Endothelial cell of umbilical vein (primary cell): ENCODE data around the gene DNAJA4. TPM values are rescaled to one million over a fixed set of nuclear protein-coding genes. Genes with fewer than 3 reads are reported as not detected.

Source experiments
- BruUV-seq: library from RNA; stranded (reverse); fragments of 400-500 nt; replicated peaks from 2 replicates; lab custom pipeline; 2021; lab: Mats Ljungman, UMichigan
- CTCF ChIA-PET: fragments of 300-600, 350-600 bp; sonication (Branson Sonifier 250); formaldehyde crosslinking; loops from one replicate; lab custom pipeline; 2021; ENCODE audit warnings: antibody characterized with exemption, inconsistent platforms; lab: Charles Lee
- POLR2A ChIA-PET: fragments of 300-600, 350-600 bp; sonication (Branson Sonifier 250); formaldehyde crosslinking; loops from one replicate; lab custom pipeline; 2021; ENCODE audit warnings: antibody characterized with exemption, inconsistent platforms; lab: Charles Lee
- DNase-seq: peaks from one replicate; pipeline ENCODE4 v3.0.0-alpha.2; 2011; ENCODE audit warnings: low read depth, low spot score
- FAIRE-seq: peaks from 2 replicates; lab custom pipeline; 2011; peaks lifted over from hg19 to GRCh38; lab: Jason Lieb, UNC
- H2AFZ ChIP-seq: 2 replicates; pipeline ENCODE4 v1.6.0; 2012; ENCODE audit warnings: low read depth, low read length, control low read depth, inconsistent platforms
- H3K27ac ChIP-seq: 2 replicates; pipeline ENCODE4 v1.5.1; 2011; ENCODE audit warnings: low read depth, mild to moderate bottlenecking, control low read depth, low read length, moderate library complexity; ENCODE audit not compliant: insufficient read depth
- H3K27me3 ChIP-seq, 2 experiments: 2 replicates each; pipeline versions ENCODE4 v1.6.0 to v1.6.1; 2011; ENCODE audit warnings: low read length in 2 of 2, mixed read lengths in 1 of 2; ENCODE audit not compliant: control insufficient read depth in 2 of 2, insufficient read depth in 2 of 2
- H3K36me3 ChIP-seq, 2 experiments: 2 replicates in 1 of 2; 3 replicates in 1 of 2; pipeline ENCODE4 v1.5.1; 2011; ENCODE audit warnings: low read length in 2 of 2, mild to moderate bottlenecking in 1 of 2, moderate library complexity in 1 of 2; ENCODE audit not compliant: control insufficient read depth in 2 of 2, insufficient read depth in 2 of 2; ENCODE audit errors: extremely low read depth in 1 of 2
- H3K4me1 ChIP-seq: 3 replicates; pipeline ENCODE4 v1.5.1; 2011; ENCODE audit warnings: mild to moderate bottlenecking, low read length; ENCODE audit not compliant: control insufficient read depth, insufficient read depth; ENCODE audit errors: extremely low read depth
- H3K4me2 ChIP-seq: 2 replicates; pipeline ENCODE4 v1.6.1; 2011; ENCODE audit warnings: low read length, control low read depth, mixed read lengths; ENCODE audit not compliant: insufficient read depth
- H3K4me3 ChIP-seq, 3 experiments: fragments of 200-600 bp in 1 of 3; sonication (generic), shearing (Covaris generic) in 1 of 3; replicated peaks in 1 of 3; 2 replicates each; pipeline ENCODE4 v1.5.1; 2011 to 2016; ENCODE audit warnings: control low read depth in 3 of 3, low read length in 3 of 3, mild to moderate bottlenecking in 2 of 3, inconsistent platforms in 1 of 3, low read depth in 1 of 3, moderate library complexity in 1 of 3; ENCODE audit not compliant: insufficient read depth in 1 of 3
- H3K79me2 ChIP-seq: 2 replicates; pipeline ENCODE4 v1.6.0; 2012; ENCODE audit warnings: low read length, inconsistent platforms; ENCODE audit not compliant: control insufficient read depth, insufficient read depth
- H3K9ac ChIP-seq: replicated peaks from 2 replicates; pipeline ENCODE3; 2011; ENCODE audit warnings: low read length, control low read depth; ENCODE audit not compliant: insufficient read depth; ENCODE audit errors: extremely low read depth
- H3K9me1 ChIP-seq: replicated peaks from 3 replicates; pipeline ENCODE4 v1.6.0; 2011; ENCODE audit warnings: mild to moderate bottlenecking, low read length; ENCODE audit not compliant: control insufficient read depth, insufficient read depth; ENCODE audit errors: extremely low read depth
- H3K9me3 ChIP-seq: replicated peaks from 2 replicates; pipeline ENCODE4 v1.5.1; 2012; ENCODE audit warnings: low read length, inconsistent platforms; ENCODE audit not compliant: control insufficient read depth, insufficient read depth
- H4K20me1 ChIP-seq: replicated peaks from 2 replicates; pipeline ENCODE3; 2011; ENCODE audit warnings: mild to moderate bottlenecking, low read length; ENCODE audit not compliant: control insufficient read depth, insufficient read depth; ENCODE audit errors: extremely low read depth
- EZH2 ChIP-seq: IDR thresholded peaks from 2 replicates; pipeline ENCODE4 v1.6.1; 2012; ENCODE audit warnings: borderline replicate concordance, low read depth, mild to moderate bottlenecking, moderate library complexity, low read length, inconsistent platforms; ENCODE audit not compliant: severe bottlenecking
- FOS ChIP-seq: IDR thresholded peaks from 2 replicates; pipeline ENCODE4 v1.6.1; 2011; ENCODE audit warnings: mild to moderate bottlenecking, low read length, moderate library complexity, borderline replicate concordance; ENCODE audit not compliant: insufficient read depth
- GATA2 ChIP-seq: IDR thresholded peaks from 2 replicates; pipeline ENCODE4 v1.7.0; 2011; ENCODE audit warnings: low read depth, mild to moderate bottlenecking, moderate library complexity, mixed read lengths, low read length; ENCODE audit not compliant: insufficient read length, insufficient read depth
- JUN ChIP-seq: IDR thresholded peaks from 2 replicates; pipeline ENCODE4 v1.6.1; 2011; ENCODE audit warnings: borderline replicate concordance, low read depth; ENCODE audit not compliant: insufficient read length, insufficient read depth
- MAX ChIP-seq: IDR thresholded peaks from 2 replicates; pipeline ENCODE4 v1.6.1; 2011; ENCODE audit not compliant: insufficient read depth, insufficient read length
- MYC ChIP-seq: IDR thresholded peaks from one replicate; pipeline ENCODE4 v1.6.1; 2011; ENCODE audit warnings: mild to moderate bottlenecking, low read depth, low read length
- POLR2A ChIP-seq: IDR thresholded peaks from 2 replicates; pipeline ENCODE4 v1.6.1; 2012; ENCODE audit warnings: low read depth, mild to moderate bottlenecking, control low read depth, low read length
- POLR2AphosphoS5 ChIP-seq: IDR thresholded peaks from 2 replicates; pipeline ENCODE4 v1.6.1; 2012; ENCODE audit warnings: low read depth, mild to moderate bottlenecking, control low read depth, low read length, moderate library complexity; ENCODE audit not compliant: insufficient read depth
- dilution Hi-C: fragments of 300-500 bp; cut with MboI; formaldehyde crosslinking; loops from one replicate; pipeline ENCODE4 v1.15.0; 2019; ENCODE audit warnings: low sequenced_read_pairs; ENCODE audit not compliant: extremely low pct_ligation_motif_present
- intact Hi-C: fragments of 100-400 bp; cut with micrococcal nuclease; formaldehyde crosslinking; loops from one replicate; pipeline ENCODE4 v1.10.0; 2022
- polyA plus RNA-seq, 4 experiments: library from polyadenylated mRNA; depleted of rRNA in 3 of 4; stranded (reverse) in 3 of 4; unstranded in 1 of 4; fragments of >200 nt; gene quantifications; 2 replicates each; pipeline versions ENCODE4 v1.2.1 to v1.2.3, GENCODE V29; 2011 to 2012; ENCODE audit warnings: missing spikeins in 1 of 4
- total RNA-seq: library from RNA; stranded (reverse); gene quantifications from 2 replicates; pipeline ENCODE4 v1.2.3, GENCODE V29; 2021
- TF ChIP-seq, protein P1 (sequence below), 2 donors: IDR thresholded peaks; 1 replicate in 1 of 2; 2 replicates in 1 of 2; pipeline ENCODE4 v1.5.1; 2011; ENCODE audit warnings: low read length in 2 of 2, mild to moderate bottlenecking in 2 of 2, moderate library complexity in 2 of 2, control low read depth in 1 of 2, inconsistent platforms in 1 of 2, low read depth in 1 of 2; ENCODE audit not compliant: insufficient read depth in 1 of 2; ENCODE audit errors: extremely low read depth in 1 of 2

Gene DNAJA4
- total and polyA plus RNA-seq, 2 donors (not counting 3 experiments of a cell fraction or from before 2014, with no cell fraction given), result 17.3 to 21.3 TPM

- FAIRE-seq, result no peak
- H3K27me3 ChIP-seq, result no peaks in the 10 kb centered on the region
- intact Hi-C loops (loop anchor here (10.0 kb wide), 1 partner anchor 435 kb away; no protein-coding TSS in a partner anchor), dilution Hi-C loops (no loop called here)
- no peak overlapping the region for H2AFZ ChIP-seq
- TF ChIP-seq JUN (no peak), EZH2 (no peak), POLR2A (no peak), GATA2 (no peak), POLR2AphosphoS5 (no peak), MAX (no peak), MYC (no peak), FOS (no peak)
- TF ChIP-seq, protein P1, sequence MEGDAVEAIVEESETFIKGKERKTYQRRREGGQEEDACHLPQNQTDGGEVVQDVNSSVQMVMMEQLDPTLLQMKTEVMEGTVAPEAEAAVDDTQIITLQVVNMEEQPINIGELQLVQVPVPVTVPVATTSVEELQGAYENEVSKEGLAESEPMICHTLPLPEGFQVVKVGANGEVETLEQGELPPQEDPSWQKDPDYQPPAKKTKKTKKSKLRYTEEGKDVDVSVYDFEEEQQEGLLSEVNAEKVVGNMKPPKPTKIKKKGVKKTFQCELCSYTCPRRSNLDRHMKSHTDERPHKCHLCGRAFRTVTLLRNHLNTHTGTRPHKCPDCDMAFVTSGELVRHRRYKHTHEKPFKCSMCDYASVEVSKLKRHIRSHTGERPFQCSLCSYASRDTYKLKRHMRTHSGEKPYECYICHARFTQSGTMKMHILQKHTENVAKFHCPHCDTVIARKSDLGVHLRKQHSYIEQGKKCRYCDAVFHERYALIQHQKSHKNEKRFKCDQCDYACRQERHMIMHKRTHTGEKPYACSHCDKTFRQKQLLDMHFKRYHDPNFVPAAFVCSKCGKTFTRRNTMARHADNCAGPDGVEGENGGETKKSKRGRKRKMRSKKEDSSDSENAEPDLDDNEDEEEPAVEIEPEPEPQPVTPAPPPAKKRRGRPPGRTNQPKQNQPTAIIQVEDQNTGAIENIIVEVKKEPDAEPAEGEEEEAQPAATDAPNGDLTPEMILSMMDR (IDR thresholded peaks at IDR 0.05; ENCODE audit: extremely low read depth in 1 of 2, insufficient read depth in 1 of 2, low read depth in 1 of 2, low read length in 2 of 2), result no peak
- CTCF ChIA-PET, result no interaction called here
- H3K9ac ChIP-seq, result no peak overlapping the region
- H3K4me1 ChIP-seq, result peaks cover 16% of the 10 kb centered on the region
- H3K79me2 ChIP-seq, result no peaks in the 10 kb centered on the region
- no TSS peak for BruUV-seq
- DNase-seq, result no peak
- H3K4me2 ChIP-seq, result no peak overlapping the region
- POLR2A ChIA-PET, result no interaction called here
- H4K20me1 ChIP-seq, result no peaks in the 10 kb centered on the region
- no peak overlapping the region for H3K27ac ChIP-seq
- H3K9me1 ChIP-seq, result no peaks in the 10 kb centered on the region
- no peaks in the 10 kb centered on the region for H3K36me3 ChIP-seq
- H3K9me3 ChIP-seq, result no peaks in the 10 kb centered on the region
- no peak overlapping the region for H3K4me3 ChIP-seq
These were observed 55.2 kb downstream of the DNAJA4 start for GRCh38 chr15:78319588-78319987.
